IPS-18a (cell line): Measurements from ENCODE around the gene PGLYRP1.

Source experiments
- H3K27ac ChIP-seq: one replicate; pipeline ENCODE4 v1.5.1; 2013; ENCODE audit warnings: low read length
- H3K27me3 ChIP-seq: one replicate; pipeline ENCODE4 v1.6.1; 2013; ENCODE audit warnings: mild to moderate bottlenecking, low read length; ENCODE audit not compliant: control insufficient read depth, insufficient read depth
- H3K36me3 ChIP-seq: one replicate; pipeline ENCODE4 v1.6.1; 2013; ENCODE audit warnings: low read depth, low read length; ENCODE audit not compliant: control insufficient read depth
- H3K4me1 ChIP-seq: one replicate; pipeline ENCODE4 v1.6.1; 2013; ENCODE audit warnings: low read depth, low read length; ENCODE audit not compliant: control insufficient read depth
- H3K4me3 ChIP-seq: one replicate; pipeline ENCODE4 v1.5.1; 2013; ENCODE audit warnings: low read length
- H3K9ac ChIP-seq: one replicate; pipeline ENCODE4 v1.6.1; 2013; ENCODE audit warnings: mild to moderate bottlenecking, low read length, moderate library complexity
- H3K9me3 ChIP-seq: one replicate; pipeline ENCODE4 v1.6.1; 2013; ENCODE audit warnings: low read depth, low read length; ENCODE audit not compliant: control insufficient read depth

PGLYRP1 gene

GRCh38 chr19:46015687-46016425 is 7.0 kb downstream of the PGLYRP1 start:
- Histone ChIP-seq H3K36me3 (no peaks in the 10 kb centered on the region), H3K4me1 (peaks cover 10% of the 10 kb centered on the region), H3K27ac (no peak overlapping the region), H3K4me3 (peak overlapping the region; percentile 50), H3K9me3 (no peaks in the 10 kb centered on the region), H3K9ac (no peak overlapping the region), H3K27me3 (peaks cover 32% of the 10 kb centered on the region)

GRCh38 chr19:46014941-46015686 is 7.7 kb downstream of the PGLYRP1 start:
- no peak overlapping the region for H3K27ac ChIP-seq
- peak overlapping the region; percentile 57 for H3K4me3 ChIP-seq
- H3K27me3 ChIP-seq: peaks cover 32% of the 10 kb centered on the region
- H3K4me1 ChIP-seq: peaks cover 10% of the 10 kb centered on the region
- no peaks in the 10 kb centered on the region for H3K36me3 ChIP-seq
- H3K9me3 ChIP-seq: no peaks in the 10 kb centered on the region
- H3K9ac ChIP-seq: no peak overlapping the region

- no peak overlapping the region for H3K27ac ChIP-seq
- peak overlapping the region; percentile 57 for H3K4me3 ChIP-seq
- peaks cover 32% of the 10 kb centered on the region for H3K27me3 ChIP-seq
- H3K4me1 ChIP-seq: peaks cover 10% of the 10 kb centered on the region
- H3K36me3 ChIP-seq: no peaks in the 10 kb centered on the region
- no peak overlapping the region for H3K9ac ChIP-seq
- no peaks in the 10 kb centered on the region for H3K9me3 ChIP-seq
These were observed 8.3 kb downstream of the PGLYRP1 start for GRCh38 chr19:46014534-46014933.

GRCh38 chr19:46009530-46010510 is 13.0 kb downstream of the PGLYRP1 start:
- Histone ChIP-seq H3K4me3 (peak overlapping the region; percentile 15), H3K27ac (no peak overlapping the region), H3K4me1 (peaks cover 6% of the 10 kb centered on the region), H3K36me3 (no peaks in the 10 kb centered on the region), H3K9me3 (no peaks in the 10 kb centered on the region), H3K27me3 (peaks cover 18% of the 10 kb centered on the region), H3K9ac (no peak overlapping the region)

- no peaks in the 10 kb centered on the region for H3K27me3 ChIP-seq
- H3K36me3 ChIP-seq: no peaks in the 10 kb centered on the region
These were observed 16.4 kb downstream of the PGLYRP1 start for GRCh38 chr19:46006411-46006810.

GRCh38 chr19:46002678-46003275 is 20.1 kb downstream of the PGLYRP1 start:
- Histone ChIP-seq H3K4me3 (no peak overlapping the region), H3K27me3 (peaks cover 6% of the 10 kb centered on the region), H3K4me1 (peaks cover 4% of the 10 kb centered on the region), H3K27ac (no peak overlapping the region), H3K9me3 (no peaks in the 10 kb centered on the region), H3K36me3 (no peaks in the 10 kb centered on the region), H3K9ac (no peak overlapping the region)

More at GRCh38 chr19:46006411-46006810, 16.4 kb downstream of the PGLYRP1 start:
- H3K27ac ChIP-seq: no peak overlapping the region
- H3K9me3 ChIP-seq: no peaks in the 10 kb centered on the region
- no peak overlapping the region for H3K4me3 ChIP-seq
- no peak overlapping the region for H3K9ac ChIP-seq
- no peaks in the 10 kb centered on the region for H3K4me1 ChIP-seq

- H3K36me3 ChIP-seq: no peaks in the 10 kb centered on the region
- no peak overlapping the region for H3K27ac ChIP-seq
- H3K27me3 ChIP-seq: peaks cover 6% of the 10 kb centered on the region
- no peaks in the 10 kb centered on the region for H3K9me3 ChIP-seq
- peak overlapping the region; percentile 73 for H3K4me3 ChIP-seq
- H3K9ac ChIP-seq: peak overlapping the region; percentile 15
- H3K4me1 ChIP-seq: peaks cover 4% of the 10 kb centered on the region
These were observed 22.2 kb downstream of the PGLYRP1 start for GRCh38 chr19:46000491-46001246.

GRCh38 chr19:45999653-46000121 is 23.2 kb downstream of the PGLYRP1 start:
- H3K9ac ChIP-seq: peak overlapping the region; percentile 15
- H3K27ac ChIP-seq: no peak overlapping the region
- peaks cover 6% of the 10 kb centered on the region for H3K27me3 ChIP-seq
- H3K9me3 ChIP-seq: no peaks in the 10 kb centered on the region
- peak overlapping the region; percentile 73 for H3K4me3 ChIP-seq
- no peaks in the 10 kb centered on the region for H3K36me3 ChIP-seq
- H3K4me1 ChIP-seq: peaks cover 4% of the 10 kb centered on the region

- Histone ChIP-seq H3K4me3 (no peak overlapping the region), H3K27me3 (peaks cover 6% of the 10 kb centered on the region), H3K4me1 (peaks cover 4% of the 10 kb centered on the region), H3K27ac (no peak overlapping the region), H3K9me3 (no peaks in the 10 kb centered on the region), H3K9ac (no peak overlapping the region), H3K36me3 (no peaks in the 10 kb centered on the region)
These were observed 24.0 kb downstream of the PGLYRP1 start for GRCh38 chr19:45998834-45999233.

GRCh38 chr19:45996933-45997332 is 25.9 kb downstream of the PGLYRP1 start:
- Histone ChIP-seq H3K27ac (no peak overlapping the region), H3K27me3 (peaks cover 6% of the 10 kb centered on the region), H3K36me3 (no peaks in the 10 kb centered on the region), H3K4me3 (no peak overlapping the region), H3K4me1 (peaks cover 4% of the 10 kb centered on the region), H3K9me3 (no peaks in the 10 kb centered on the region), H3K9ac (no peak overlapping the region)
